ENCODE measurements around the gene KCNQ5. TPM values are rescaled to one million over a fixed set of nuclear protein-coding genes. Genes with fewer than 3 reads are reported as not detected.

The KCNQ5 gene
- polyA plus RNA-seq, 1 donor from 2014 or later = 6.9 TPM

DNA sequence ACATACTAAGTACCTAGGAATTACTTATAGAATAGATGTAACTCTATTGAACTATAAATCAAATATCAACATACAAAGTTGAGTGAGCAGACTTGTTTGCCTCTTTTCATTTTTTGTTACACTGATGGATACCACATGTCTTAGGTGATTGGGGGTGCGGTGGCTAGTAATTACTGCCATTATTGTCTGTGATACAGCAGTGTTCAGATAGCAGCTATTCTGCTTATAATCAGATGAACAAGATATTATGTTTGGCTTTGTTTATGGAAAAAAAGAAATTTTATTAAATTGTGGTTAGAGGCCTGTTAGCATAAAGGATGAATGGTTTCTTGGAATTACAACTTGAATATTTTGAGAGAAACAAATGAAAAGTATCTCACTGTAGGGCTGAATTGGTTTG is 55.9 kb downstream of the KCNQ5 start:
- Mint-ChIP-seq H3K4me3 (no peak overlapping the region), H3K9me3 (no peaks in the 10 kb centered on the region), H3K27me3 (no peaks in the 10 kb centered on the region), H3K27ac (no peak overlapping the region), H3K4me1 (peaks cover 0 to 3% (median 2%) of the 10 kb centered on the region in 3 donors), H3K36me3 (peaks cover 3% of the 10 kb centered on the region)

DNA sequence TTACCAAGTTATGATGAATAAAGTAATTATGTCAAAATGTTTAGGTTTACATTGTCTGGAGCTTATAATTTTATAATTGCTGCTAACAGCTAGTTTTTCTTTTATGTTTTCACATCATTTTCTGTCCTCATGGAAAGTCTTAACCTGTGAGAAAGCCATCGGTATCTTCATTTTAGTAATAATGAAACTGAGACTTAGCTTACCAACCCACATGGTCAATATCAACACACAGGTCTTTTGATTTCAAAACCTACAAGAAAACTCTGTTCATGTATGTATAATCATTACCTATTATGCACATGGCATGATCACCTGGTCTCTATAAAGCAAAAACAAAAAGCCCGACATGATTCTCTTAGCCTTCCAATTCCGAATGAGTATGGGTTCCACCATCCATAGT is 61.9 kb downstream of the KCNQ5 start:
- Mint-ChIP-seq H3K27me3 (no peaks in the 10 kb centered on the region), H3K27ac (peak overlapping the region in 1 of 3 donors; percentile 77), H3K9me3 (no peaks in the 10 kb centered on the region), H3K36me3 (peaks cover 5% of the 10 kb centered on the region), H3K4me1 (peaks cover 0 to 8% (median 1%) of the 10 kb centered on the region in 3 donors), H3K4me3 (no peak overlapping the region)

DNA sequence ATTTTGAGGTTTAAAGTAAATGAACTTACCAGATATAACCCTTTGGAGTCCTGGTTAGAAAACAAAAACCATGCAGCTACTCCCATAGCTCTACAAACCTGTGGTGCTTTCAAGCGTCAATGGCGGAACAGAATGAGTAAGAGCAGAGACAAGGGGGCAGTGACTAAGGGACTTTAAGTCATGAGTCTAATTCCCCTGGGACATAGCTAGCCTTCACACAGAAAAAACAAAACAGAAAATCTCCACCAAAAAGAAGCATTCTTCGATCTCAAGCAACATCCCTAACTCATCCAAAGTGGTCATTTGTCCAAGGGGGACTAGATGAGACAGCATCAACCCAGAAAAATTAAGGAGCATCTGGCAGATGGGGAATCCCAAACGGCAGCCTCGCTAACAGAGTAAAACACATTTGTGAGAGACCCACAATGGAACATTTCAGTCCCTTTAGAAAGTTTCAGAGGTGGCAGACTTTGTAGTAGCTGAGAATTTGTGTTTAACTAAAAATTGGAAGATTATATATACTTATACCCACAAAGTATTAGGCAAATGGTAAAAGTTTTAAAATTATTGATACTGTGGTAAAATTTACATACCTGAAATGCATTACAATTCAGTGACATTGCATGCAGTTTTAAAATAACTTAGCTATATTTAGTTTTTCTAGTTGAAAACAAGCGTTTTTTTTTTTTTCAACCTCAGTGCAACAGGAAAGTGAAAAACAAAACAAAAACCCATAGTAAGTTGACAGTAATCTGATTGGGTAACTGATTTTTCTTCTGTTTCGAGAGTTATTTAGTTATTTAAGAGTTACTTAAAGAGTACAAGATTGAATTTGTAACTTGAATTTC is 67.5 kb downstream of the KCNQ5 start:
- Mint-ChIP-seq H3K9me3 (no peaks in the 10 kb centered on the region), H3K36me3 (peaks cover 1% of the 10 kb centered on the region), H3K4me1 (peaks cover 10 to 19% (median 12%) of the 10 kb centered on the region in 3 donors), H3K27me3 (no peaks in the 10 kb centered on the region), H3K4me3 (peak overlapping the region; percentile 53 to 92 (median 82)), H3K27ac (peak overlapping the region; percentile 71 to 96 (median 90))

DNA sequence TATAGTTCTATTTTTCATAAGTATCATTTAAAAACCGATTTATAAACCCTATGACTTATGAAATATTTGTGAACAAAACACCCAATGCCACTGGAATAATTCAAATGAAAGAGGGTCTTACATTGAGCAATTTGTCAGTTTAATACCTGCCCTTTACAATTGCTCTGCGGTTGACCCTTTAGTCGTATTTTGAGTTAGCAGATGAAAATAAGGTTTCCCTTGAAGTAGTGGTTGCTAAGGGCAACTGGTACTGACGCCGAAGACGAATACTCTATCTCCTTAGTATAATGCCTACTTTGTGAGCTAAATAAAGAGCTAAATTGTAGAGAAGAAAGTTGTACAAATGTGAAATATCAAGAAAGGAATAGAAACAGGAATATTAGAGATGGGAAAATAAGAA is 69.4 kb downstream of the KCNQ5 start:
- Mint-ChIP-seq H3K27ac (no peak overlapping the region), H3K4me3 (no peak overlapping the region), H3K9me3 (peaks cover 0 to 3% (median 1%) of the 10 kb centered on the region in 3 donors), H3K27me3 (no peaks in the 10 kb centered on the region), H3K4me1 (peaks cover 10 to 19% (median 12%) of the 10 kb centered on the region in 3 donors), H3K36me3 (peaks cover 3% of the 10 kb centered on the region)

DNA sequence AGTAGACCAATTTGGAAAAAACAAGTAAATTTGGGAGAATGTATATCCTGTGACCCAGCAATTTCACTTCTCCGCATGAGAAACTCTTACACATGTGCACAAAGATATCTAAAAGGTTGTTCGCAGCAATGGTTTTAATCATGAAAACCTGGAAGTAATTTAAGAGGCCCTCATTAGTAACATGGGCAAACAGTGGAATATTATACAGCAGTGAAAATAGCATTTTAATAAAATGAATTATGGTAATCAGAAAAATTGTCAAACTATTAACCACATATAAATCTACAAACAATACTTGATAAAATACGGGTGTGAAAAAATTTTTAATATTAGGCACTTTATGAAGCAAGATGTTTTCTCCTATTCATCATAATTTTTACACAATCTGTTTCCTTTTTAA is 74.2 kb downstream of the KCNQ5 start:
- Mint-ChIP-seq H3K4me3 (no peak overlapping the region), H3K27me3 (no peaks in the 10 kb centered on the region), H3K27ac (no peak overlapping the region), H3K9me3 (peaks cover 0 to 3% (median 1%) of the 10 kb centered on the region in 3 donors), H3K4me1 (peaks cover 0 to 4% (median 0%) of the 10 kb centered on the region in 3 donors), H3K36me3 (peaks cover 6% of the 10 kb centered on the region)

DNA sequence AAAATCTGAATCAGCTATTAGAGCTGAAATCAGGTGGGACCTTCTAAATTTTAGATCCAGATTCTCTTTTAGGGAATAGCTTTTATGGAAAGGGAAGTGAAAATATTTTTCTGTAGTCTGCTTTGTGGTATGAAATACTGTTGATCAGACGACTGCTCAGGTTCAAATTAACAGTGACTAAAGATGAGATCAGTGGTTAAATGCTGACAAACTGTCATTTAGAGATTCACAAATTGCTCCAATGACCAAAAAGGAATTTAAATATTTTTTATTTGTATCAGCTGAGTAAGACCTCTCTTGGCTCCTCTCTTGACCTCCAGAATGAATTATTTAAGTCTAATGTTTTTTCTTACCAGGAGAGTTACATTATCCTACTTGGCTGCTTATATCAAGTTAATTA is 77.3 kb downstream of the KCNQ5 start:
- Mint-ChIP-seq H3K27ac (no peak overlapping the region), H3K27me3 (no peaks in the 10 kb centered on the region), H3K9me3 (peaks cover 0 to 3% (median 1%) of the 10 kb centered on the region in 3 donors), H3K36me3 (peaks cover 9% of the 10 kb centered on the region), H3K4me3 (no peak overlapping the region), H3K4me1 (peaks cover 0 to 2% (median 1%) of the 10 kb centered on the region in 3 donors)

DNA sequence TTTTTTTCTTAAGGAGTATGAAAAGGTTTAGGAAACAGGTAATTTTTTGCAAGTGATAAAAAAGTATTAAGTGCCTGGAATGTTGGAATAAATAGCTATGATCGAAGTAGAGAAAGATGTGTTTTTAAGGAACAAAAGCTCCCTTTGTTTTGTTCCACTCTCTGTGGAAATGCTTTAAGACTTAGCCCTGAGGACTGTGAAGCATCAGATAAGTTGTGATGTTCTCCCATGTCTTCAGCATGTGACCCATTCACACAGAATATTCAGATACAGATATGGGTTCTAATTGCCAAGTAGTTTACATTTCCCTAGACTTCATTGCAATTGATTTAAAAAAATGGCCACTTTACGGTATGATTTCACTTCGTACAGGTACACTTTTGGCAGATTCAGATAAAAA is 80.6 kb downstream of the KCNQ5 start:
- Mint-ChIP-seq H3K4me3 (no peak overlapping the region), H3K4me1 (peaks cover 0 to 2% (median 1%) of the 10 kb centered on the region in 3 donors), H3K27me3 (no peaks in the 10 kb centered on the region), H3K36me3 (peaks cover 3% of the 10 kb centered on the region), H3K27ac (no peak overlapping the region), H3K9me3 (no peaks in the 10 kb centered on the region)

DNA sequence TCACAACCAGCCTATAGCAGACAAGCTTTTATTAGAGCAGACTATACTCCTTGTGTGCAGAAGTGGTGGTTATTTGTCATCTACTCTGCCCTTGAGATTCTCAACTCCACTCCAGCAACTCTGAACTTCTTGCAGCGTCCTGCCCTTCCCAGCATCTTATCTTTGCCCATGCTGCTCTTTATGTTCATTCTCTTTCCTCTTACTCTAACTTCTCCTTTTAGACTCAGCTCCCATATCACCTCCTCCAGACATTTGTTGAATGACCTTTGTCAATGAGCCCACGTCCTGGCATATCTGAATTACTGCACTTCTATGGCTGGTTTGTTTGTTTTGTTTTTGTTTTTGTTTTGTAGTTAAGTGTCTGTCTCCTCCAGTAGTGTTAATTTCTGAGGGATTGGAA is 81.2 kb downstream of the KCNQ5 start:
- peaks cover 0 to 2% (median 1%) of the 10 kb centered on the region in 3 donors for H3K4me1 Mint-ChIP-seq
- no peak overlapping the region for H3K4me3 Mint-ChIP-seq
- peaks cover 3% of the 10 kb centered on the region for H3K36me3 Mint-ChIP-seq
- H3K27ac Mint-ChIP-seq = peak overlapping the region in 1 of 3 donors; percentile 14
- H3K9me3 Mint-ChIP-seq = no peaks in the 10 kb centered on the region
- no peaks in the 10 kb centered on the region for H3K27me3 Mint-ChIP-seq

DNA sequence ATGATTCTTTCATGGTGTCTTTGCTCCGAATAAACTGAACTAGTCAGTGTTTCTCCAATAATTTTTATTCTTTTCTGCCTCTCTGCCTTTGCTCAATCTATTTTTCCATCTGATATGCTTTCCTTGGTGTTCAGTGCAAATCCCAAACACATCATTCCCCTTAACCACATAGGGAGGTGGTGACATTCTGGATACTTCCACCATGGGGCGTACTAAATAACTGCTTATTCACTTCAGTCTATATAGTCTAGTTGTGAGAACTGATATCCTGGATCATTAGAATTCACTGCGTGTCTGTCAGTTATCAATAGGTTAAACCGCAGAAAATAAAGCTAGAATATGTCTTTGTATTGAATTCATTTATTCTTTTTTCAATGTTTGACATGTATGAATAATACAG is 83.1 kb downstream of the KCNQ5 start:
- H3K9me3 Mint-ChIP-seq = peaks cover 0 to 3% (median 3%) of the 10 kb centered on the region in 3 donors
- no peak overlapping the region for H3K4me3 Mint-ChIP-seq
- no peak overlapping the region for H3K27ac Mint-ChIP-seq
- H3K36me3 Mint-ChIP-seq = peaks cover 7% of the 10 kb centered on the region
- no peaks in the 10 kb centered on the region for H3K27me3 Mint-ChIP-seq
- peaks cover 0 to 2% (median 1%) of the 10 kb centered on the region in 3 donors for H3K4me1 Mint-ChIP-seq

DNA sequence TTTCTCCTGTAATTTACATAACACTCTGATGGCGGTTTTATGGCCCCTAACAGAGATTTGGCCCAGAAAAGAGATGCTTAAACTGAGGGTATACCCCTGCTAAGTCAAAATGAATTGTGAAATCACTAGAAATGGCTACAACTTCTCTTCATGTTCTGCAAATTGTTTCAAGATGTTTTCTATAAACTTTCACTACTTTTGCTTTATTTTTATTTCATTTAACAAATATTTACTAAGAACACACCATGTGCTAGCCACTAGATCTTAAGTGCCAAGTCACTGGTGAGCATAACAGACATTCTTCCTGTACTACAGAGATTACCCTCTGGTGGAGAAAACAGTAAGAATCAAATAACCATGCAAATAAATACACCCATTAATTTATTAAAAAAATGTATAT is 87.6 kb downstream of the KCNQ5 start:
- Mint-ChIP-seq H3K4me1 (no peaks in the 10 kb centered on the region), H3K27me3 (no peaks in the 10 kb centered on the region), H3K9me3 (peaks cover 0 to 10% (median 6%) of the 10 kb centered on the region in 3 donors), H3K36me3 (peaks cover 14% of the 10 kb centered on the region), H3K27ac (no peak overlapping the region), H3K4me3 (no peak overlapping the region)

DNA sequence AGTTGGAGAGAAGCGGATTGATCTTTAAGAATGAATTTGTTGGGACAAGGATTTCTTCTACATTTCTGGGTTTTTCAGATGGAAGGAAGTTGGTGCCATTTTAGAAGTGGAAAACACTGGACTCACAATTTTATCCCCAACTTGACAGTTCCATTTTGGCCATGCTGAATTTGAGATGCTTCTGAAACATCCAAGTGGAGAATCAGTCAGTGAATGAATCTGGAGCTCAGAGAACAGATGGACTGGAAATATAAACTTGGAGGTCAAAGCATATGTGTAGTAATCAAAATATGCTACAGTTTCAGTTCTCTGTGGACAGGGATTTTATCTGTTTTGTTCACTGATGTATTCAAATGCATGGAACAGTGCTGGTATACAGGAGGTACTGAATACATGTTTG is 89.9 kb downstream of the KCNQ5 start:
- Mint-ChIP-seq H3K27ac (no peak overlapping the region), H3K4me3 (no peak overlapping the region), H3K36me3 (peaks cover 14% of the 10 kb centered on the region), H3K9me3 (peaks cover 0 to 10% (median 6%) of the 10 kb centered on the region in 3 donors), H3K4me1 (peaks cover 0 to 4% (median 0%) of the 10 kb centered on the region in 3 donors), H3K27me3 (no peaks in the 10 kb centered on the region)

DNA sequence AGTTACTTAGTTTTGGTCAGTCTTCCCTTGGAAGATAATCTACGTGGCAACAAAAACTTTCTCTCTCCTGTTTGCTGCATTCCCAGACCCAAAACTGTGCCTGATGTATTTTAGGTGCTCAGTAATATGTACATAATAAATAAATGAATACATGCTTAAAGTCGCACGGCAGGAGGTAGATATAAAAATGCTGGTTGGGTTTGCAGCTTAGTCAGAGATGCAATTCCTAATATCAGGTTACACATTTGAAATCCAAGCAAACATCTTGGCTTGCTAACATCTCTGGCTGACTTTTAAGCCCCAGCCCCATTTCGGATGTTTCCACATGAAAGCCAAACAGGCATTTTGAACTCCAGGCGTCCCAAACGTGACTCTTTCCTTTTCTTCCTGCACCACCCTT is 91.0 kb downstream of the KCNQ5 start:
- Mint-ChIP-seq H3K4me3 (no peak overlapping the region), H3K4me1 (peaks cover 0 to 4% (median 0%) of the 10 kb centered on the region in 3 donors), H3K27ac (no peak overlapping the region), H3K27me3 (no peaks in the 10 kb centered on the region), H3K9me3 (peaks cover 0 to 10% (median 6%) of the 10 kb centered on the region in 3 donors), H3K36me3 (peaks cover 14% of the 10 kb centered on the region)

DNA sequence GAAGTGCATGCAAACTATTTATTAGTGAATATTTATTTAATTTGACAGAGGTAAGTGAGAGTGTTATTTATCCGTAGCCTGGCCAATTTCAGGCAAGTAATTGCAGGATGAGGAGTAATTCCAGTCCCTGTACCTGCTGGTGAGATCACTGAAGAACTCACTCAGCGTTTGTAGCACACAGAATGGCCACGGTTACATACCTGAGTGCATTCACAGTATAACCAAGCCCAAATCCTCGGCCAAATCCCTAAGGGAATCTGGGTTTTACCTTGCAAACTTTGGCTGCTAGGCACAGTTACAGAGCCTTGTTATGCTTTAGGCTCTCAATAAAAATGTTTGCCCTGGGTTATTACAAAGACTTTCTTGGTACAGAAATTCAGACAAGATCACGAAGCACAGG is 93.3 kb downstream of the KCNQ5 start:
- H3K36me3 Mint-ChIP-seq = peaks cover 10% of the 10 kb centered on the region
- H3K4me1 Mint-ChIP-seq = peaks cover 0 to 4% (median 0%) of the 10 kb centered on the region in 3 donors
- H3K9me3 Mint-ChIP-seq = peaks cover 0 to 5% (median 4%) of the 10 kb centered on the region in 3 donors
- no peak overlapping the region for H3K4me3 Mint-ChIP-seq
- no peak overlapping the region for H3K27ac Mint-ChIP-seq
- H3K27me3 Mint-ChIP-seq = no peaks in the 10 kb centered on the region

DNA sequence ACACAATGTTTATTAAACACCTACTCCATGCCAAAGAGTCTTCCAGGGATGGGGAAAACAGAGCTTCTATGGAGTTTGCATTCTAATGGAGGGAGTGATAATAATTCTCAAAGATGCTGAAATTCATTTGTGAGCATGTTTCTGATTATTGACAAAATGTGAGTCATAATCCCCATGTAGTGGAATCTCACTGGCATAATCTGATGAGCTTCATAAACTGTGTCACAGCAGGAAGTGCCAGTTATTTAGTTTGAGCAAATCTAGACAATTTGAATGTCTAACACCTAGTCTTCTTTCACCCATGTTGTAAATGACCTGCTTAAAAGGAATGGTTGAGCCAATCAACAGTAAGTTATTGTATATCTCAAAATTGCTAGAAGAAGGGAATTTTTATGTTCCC is 95.1 kb downstream of the KCNQ5 start:
- Mint-ChIP-seq H3K36me3 (no peaks in the 10 kb centered on the region), H3K27me3 (no peaks in the 10 kb centered on the region), H3K9me3 (no peaks in the 10 kb centered on the region), H3K4me1 (peaks cover 0 to 5% (median 3%) of the 10 kb centered on the region in 3 donors), H3K4me3 (no peak overlapping the region), H3K27ac (no peak overlapping the region)

DNA sequence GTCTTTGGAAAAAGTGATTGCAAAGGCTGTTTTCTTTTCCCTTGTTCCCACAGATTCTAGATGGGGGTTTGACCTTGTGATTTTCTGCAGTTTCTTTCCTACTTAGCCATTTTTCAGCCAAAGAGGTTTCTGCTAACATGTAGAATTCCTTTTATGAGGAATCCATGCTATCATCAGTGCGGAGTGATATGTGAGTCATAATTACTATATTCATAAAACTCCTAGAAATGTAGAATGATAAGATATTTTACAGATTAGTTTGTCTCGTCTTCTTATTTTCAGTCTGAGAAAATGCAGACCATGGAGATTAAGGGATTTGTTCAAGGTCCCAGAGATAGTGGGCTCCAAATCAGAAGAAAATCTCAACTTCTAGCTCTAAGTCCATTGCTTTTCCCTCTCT is 98.6 kb downstream of the KCNQ5 start:
- Mint-ChIP-seq H3K27ac (peak overlapping the region in 1 of 3 donors; percentile 76), H3K4me1 (peaks cover 9 to 16% (median 10%) of the 10 kb centered on the region in 3 donors), H3K4me3 (no peak overlapping the region)

DNA sequence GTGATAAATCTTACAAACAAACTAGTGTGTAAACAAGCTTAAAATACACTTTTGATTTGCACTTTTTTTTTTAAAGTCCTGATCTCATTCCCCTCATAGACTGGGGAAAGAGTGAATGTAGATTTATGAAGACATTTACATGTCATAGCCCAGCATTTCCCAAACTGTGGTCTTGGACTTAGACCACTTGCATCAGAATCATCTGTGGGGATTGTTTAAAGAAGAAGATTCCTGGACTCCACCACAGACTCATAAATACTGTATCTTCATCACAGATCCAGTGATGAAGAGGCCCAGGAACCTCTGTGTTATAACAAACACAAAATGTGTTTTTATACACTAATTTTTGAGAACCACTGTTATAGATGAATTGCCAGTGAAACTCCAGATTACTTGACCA is 99.5 kb downstream of the KCNQ5 start:
- H3K9me3 Mint-ChIP-seq = no peaks in the 10 kb centered on the region
- H3K4me3 Mint-ChIP-seq = no peak overlapping the region
- peaks cover 7 to 16% (median 9%) of the 10 kb centered on the region in 3 donors for H3K4me1 Mint-ChIP-seq
- H3K27ac Mint-ChIP-seq = no peak overlapping the region
- no peaks in the 10 kb centered on the region for H3K36me3 Mint-ChIP-seq
- H3K27me3 Mint-ChIP-seq = no peaks in the 10 kb centered on the region

More for the DNA sequence above, 98.6 kb downstream of the KCNQ5 start:
- H3K9me3 Mint-ChIP-seq = no peaks in the 10 kb centered on the region
- no peaks in the 10 kb centered on the region for H3K36me3 Mint-ChIP-seq
- H3K27me3 Mint-ChIP-seq = no peaks in the 10 kb centered on the region
